ENCODE results near the gene FIG4.
"Not testable (repeated sequence)": the region's sequence is repeated elsewhere in the genome, so short reads cannot be mapped to it uniquely, and the experiment has no call there.

Gene FIG4

DNA sequence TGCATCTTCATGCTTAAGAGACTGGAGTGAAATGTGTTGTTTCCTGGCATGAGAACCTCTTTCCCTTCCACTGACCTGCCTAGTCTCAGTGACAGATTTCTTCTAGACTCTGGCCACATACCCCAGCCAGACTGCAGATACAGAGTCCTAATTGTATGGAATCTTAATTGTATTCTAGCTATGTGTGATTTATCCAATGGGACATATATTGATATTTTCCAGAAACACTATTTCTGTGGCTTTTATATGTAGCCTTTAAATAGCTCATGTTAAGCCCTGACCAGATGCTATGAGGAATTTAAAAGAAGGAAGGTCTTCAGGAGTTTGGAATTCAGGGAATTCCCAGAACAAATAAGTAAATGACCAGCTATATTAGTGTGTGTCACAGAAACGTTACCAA, 99.0 kb downstream of the FIG4 start:
- no peak overlapping the region for H3K27ac ChIP-seq
- DNase-seq (ENCODE audit: low read depth, low spot score), result no peak

DNA sequence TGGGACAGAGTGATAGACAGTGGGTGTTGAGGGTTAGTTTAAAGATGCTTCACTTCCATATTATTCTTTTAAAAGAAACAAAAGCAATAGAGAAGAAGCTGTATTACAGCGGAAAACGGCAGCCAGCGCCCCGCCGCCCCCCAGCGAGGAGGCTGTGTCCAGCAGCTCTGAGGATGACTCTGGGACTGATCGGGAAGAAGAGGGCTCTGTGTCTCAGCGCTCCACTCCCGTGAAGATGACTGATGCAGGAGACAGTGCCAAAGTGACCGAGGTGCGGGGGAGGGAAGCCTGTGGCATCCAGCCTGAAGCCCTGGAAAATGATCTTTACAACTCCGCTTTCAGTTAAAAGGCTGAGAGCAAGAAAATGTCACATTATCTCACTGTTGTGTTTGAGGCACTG, 100.2 kb downstream of the FIG4 start:
- no peak overlapping the region for H3K27ac ChIP-seq
- DNase-seq (ENCODE audit: low read depth, low spot score), result no peak

DNA sequence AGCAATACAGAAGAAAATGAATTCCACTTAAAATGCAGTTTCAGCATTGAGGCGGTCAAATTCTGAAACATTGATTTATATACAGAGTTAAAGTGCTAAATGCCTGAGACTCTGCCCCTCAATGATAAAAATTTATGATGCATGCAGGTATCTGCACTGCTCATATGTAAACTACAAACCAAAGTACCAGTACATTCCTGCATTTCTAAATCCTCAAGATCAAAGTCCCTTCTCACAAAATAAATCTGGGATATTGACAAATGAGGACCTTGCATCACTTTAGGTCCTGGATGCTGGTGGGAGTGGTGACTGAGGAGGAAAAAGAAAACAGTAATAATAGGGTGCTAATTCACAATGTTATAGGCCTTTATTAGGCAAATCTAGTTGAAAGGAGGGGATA, 101.9 kb downstream of the FIG4 start:
- no peak for DNase-seq (ENCODE audit: low read depth, low spot score)
- peak overlapping the region; percentile 84 for H3K27ac ChIP-seq

DNA sequence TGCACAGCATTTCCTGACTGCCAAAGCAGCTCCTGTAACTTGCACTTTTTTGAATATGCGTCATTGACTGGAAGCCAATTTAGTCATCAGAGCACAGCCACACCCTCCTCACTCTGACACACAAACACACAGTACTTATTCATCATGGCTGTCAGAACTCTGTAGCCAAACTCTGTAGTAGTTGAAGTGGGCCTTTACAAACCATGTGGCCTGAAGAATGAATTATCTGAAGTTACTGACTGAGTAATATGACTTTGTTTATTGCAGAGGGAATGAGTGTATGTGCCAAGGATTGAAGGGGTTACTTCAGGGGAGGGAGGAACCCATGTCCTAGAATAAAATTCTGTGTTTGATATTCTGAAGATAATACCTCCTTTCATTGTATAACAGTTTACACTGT, 102.7 kb downstream of the FIG4 start:
- peak overlapping the region; percentile 84 for H3K27ac ChIP-seq
- peak; percentile 88 for DNase-seq (ENCODE audit: low read depth, low spot score)

DNA sequence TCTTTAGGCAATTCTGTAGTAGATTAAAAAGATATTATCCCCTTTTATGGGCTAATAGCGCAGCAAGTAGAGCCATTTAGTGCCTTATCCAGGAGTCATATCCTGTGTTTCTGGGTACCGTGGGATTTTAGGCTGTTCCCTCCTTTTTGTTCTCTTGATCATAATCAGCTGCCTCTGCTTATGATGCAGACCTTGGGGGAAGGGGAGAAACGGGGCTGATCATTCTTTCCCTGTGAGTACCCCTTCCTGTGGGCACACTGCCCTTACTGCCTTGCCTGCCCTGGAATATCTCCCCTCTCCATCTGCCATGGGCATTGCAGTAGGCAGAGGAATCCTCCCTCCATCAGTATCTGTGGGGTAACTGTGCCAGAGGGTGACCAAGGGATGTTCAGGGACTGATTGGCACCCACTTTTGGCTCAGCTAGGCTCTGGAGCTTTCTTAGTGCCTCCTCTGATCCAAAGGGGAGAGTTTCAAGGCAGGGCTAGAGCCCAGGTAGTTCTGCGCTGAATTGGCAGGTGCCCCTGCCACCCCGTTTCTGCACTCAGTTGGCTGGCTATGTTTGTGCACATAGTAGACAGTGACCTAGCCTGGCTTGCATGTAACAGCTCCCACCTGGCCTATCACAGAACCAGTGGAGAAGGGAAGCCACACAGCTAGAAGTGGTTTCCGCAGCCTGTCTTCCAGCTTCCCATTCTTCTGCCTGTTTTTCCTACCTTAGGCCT, 103.3 kb downstream of the FIG4 start:
- peak; percentile 36 for DNase-seq (ENCODE audit: low read depth, low spot score)
- peak overlapping the region; percentile 84 for H3K27ac ChIP-seq

DNA sequence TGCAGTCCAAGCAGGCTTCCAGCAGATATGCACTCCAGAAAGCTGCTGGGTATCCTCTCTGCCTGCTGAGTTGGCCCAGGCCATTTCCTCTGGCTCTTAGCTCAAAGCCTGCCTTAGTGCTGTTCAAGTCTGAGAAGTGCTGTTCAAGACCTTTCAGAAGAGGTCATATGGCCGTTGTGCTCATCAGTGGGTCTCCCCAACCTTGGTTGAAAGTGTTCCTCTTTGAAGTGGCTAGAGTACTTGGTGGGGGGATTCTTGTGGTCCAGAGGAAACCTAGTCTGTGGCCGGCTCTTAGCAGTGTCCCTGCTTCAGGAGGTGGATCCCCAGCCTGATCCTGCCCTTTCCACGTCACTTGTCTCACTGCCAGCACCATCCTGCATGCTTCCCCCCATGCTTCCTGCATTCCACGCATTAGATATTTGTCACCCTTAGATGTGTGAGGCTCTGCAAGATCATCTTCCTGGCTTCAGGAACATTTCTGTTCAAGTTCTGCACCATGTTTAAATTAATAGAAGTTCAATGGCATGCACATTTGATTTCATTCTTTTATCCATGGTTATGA, 105.0 kb downstream of the FIG4 start:
- H3K27ac ChIP-seq, result no peak overlapping the region
- no peak for DNase-seq (ENCODE audit: low read depth, low spot score)

DNA sequence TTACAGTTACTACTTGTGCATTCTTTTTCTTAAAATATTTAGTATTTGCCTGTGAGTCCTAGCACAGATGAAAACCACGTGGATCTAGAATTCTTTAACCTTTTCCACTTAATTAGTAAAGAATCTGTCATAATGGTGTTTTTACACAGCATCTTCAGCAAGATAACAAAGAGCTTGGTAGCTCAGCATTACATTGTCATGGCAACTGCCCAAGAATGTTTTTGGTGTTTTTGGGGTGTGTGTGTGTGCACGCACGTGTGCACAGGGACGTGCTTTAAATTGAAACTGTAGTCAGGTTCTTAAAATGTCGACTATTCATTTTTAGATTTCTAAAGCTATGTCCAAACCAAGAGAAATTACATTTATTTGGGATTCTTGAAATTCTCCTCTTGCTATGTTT, 108.0 kb downstream of the FIG4 start:
- DNase-seq (ENCODE audit: low read depth, low spot score), result no peak

DNA sequence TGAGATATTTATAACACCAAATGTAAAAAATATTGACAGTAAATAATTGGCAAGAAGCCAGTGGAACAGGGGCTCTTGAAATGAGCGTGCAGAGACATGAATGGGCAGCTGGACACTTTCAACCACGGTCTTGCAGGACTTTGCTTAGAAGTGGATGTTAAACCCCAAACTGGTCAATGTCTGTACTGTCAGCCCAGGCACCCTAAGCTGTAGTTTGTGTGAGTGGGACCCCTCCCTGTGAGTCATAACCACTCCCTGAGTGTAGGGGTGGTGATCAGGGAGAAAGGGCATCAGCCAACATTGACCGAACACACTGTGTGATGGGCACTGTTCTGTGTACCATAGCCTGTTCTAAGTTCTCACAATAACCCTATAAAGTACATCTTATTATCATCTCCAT, 108.6 kb downstream of the FIG4 start:
- H3K27ac ChIP-seq, result no peak overlapping the region

More for the DNA sequence above, 108.0 kb downstream of the FIG4 start:
- no peak overlapping the region for H3K27ac ChIP-seq

DNA sequence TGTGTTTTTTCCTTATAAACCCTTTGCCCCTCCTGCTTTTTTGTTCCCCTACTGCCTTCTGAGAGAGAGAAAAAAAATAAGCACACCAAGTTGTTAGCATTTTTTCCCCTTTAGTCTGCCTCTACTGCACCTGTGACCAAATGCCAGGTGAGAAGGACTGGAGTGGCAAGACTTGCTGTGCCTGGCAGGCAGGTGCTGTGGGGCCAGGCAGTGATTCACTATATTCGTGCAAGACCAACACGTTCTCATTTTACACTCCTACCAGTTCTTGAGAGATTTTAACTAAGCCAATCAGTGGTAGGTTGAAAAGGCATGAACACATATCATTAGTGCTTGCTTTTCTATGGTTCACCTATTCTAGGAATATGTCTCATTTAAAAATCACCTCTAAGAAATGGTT, 109.7 kb downstream of the FIG4 start:
- no peak overlapping the region for H3K27ac ChIP-seq
- DNase-seq (ENCODE audit: low read depth, low spot score), result no peak

More for the DNA sequence above, 108.6 kb downstream of the FIG4 start:
- no peak for DNase-seq (ENCODE audit: low read depth, low spot score)

DNA sequence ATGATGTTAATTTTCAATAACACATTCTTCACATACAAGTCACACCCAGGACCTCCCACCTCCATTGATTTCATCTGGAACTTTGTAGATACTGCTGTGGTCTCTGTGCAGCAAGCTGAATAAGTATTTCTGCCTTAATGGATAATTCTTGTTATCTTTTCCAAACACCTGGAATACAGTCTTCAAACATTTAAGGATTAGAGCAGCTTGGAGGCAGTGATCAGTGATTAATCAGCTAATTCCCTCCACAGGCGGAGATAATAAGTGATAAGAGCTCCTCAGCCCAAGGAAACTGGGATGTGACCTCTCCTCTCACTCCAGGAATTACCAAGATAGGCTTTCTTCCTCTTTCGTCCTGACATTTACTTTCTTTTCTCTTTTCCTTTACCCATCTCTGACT, 110.7 kb downstream of the FIG4 start:
- H3K27ac ChIP-seq, result no peak overlapping the region
- no peak for DNase-seq (ENCODE audit: low read depth, low spot score)

DNA sequence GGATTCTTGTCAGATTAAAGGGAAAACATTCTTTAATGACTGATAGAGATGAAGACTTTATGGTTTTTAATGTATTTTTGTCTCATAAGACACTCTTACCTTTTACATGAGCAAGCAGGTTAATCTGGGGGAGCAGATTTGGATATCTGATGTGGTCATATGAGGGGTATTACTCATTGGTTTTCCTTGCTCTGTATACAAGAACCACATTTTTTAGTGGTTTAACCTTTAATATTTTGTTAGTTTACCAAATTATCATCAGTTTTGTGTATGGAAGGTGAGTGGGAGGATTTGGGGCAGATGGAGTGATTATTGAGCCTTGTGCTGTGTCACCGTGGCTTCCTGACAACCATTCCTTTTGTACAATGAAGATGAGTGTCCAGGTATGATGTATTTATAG, 112.9 kb downstream of the FIG4 start:
- no peak for DNase-seq (ENCODE audit: low read depth, low spot score)

DNA sequence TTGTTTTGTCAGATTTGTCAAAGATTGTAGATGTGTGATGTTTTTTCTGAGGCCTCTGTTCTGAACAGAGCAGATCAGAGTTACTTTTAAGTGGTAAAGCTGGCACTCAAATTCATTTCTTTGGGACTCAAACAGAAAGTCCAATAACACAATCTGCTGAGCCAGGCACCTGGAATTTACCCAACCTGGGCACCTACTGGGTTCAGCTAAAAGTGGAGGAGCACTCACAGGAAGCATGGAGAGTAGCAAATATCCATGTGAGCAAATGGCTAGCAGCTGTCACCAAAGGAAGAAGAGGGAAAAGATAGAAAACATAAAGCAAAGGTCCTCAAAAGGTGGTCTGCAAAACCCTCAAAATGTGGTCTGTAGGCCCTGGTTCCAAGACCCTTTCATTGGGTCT, 116.8 kb downstream of the FIG4 start:
- H3K27ac ChIP-seq, result no peak overlapping the region
- no peak for DNase-seq (ENCODE audit: low read depth, low spot score)

More for the DNA sequence above, 112.9 kb downstream of the FIG4 start:
- H3K27ac ChIP-seq, result no peak overlapping the region

DNA sequence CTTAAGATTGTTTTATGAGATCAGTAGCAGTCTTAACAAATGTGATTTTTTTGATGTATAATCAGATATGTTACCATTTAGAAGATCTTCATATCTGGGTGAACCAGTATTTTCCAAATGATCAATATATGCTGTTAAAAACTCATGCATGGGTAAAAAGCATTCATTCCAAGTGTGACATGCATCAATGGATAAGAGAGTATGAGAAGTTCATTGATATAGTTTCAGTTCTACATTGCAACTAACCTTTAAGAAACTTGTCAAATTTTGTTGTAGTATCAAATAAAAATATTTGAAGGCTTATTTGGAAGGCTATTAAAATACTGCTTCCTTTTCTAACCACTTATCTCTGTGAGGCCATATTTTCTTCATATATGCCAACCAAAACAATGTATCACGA, 117.7 kb downstream of the FIG4 start:
- no peak overlapping the region for H3K27ac ChIP-seq
- DNase-seq (ENCODE audit: low read depth, low spot score), result no peak

DNA sequence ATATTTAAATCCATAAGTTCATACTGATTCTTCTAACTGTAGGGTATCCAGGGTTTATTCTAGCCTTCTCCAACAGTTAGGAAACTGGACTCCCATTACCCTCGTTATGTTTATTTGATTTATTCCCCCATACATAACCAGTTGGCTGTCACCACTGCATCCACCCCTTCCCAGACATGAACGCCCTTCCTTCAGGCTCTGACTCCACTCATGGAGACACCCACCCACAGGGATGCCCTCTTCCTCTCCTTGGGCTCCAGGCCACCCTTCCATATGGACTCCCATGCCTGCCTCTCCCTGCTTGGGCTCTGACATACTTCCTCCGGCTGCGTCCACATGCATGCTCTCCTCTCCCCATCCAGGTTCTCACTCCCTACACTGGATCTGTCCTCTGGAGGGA, 124.0 kb downstream of the FIG4 start:
- H3K27ac ChIP-seq, result no peak overlapping the region
- DNase-seq (ENCODE audit: low read depth, low spot score), result no peak

DNA sequence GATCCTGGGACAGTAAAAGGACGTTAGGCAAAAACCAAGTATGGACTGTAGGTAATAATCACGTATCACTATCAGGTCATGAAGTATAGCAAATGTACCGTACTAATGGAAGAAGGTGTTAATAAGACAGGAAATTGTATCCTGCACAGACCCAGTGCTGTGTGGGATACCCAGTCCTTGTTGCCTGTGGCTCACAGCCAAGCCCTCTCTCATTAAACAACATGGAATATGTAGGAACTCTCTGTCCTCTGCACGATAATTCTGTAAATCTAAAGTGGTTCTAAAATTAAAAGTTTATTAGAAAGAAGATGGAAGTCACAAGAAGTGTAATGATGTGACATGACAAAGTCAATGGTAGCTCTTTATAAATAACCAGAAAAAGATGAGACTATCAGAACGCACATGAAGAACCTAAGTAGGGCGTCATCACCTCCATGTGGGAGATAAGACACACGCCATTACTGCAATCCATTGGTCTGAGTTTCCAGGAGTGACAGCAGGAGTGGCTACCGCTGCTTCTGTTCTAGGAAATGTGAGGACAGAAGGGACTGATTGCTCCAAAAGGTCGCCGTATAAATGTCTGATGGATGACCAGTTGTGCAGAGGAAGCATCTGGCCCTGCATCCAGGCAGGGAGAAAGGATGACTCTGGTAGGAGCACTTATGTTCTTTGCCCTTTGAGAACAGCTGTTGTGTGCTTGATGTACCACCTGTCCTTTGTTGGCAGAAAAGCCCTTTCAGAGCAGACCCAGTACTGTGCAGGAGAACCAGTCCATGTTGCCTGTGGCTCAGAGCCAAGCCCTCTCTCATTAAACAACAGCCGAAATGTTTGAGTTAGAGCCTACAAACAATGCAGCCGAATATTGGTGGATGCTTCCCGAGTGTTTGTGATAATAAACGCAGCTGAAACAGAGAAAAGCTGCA, 125.6 kb downstream of the FIG4 start:
- DNase-seq (ENCODE audit: low read depth, low spot score), result no peak
- no peak overlapping the region for H3K27ac ChIP-seq

DNA sequence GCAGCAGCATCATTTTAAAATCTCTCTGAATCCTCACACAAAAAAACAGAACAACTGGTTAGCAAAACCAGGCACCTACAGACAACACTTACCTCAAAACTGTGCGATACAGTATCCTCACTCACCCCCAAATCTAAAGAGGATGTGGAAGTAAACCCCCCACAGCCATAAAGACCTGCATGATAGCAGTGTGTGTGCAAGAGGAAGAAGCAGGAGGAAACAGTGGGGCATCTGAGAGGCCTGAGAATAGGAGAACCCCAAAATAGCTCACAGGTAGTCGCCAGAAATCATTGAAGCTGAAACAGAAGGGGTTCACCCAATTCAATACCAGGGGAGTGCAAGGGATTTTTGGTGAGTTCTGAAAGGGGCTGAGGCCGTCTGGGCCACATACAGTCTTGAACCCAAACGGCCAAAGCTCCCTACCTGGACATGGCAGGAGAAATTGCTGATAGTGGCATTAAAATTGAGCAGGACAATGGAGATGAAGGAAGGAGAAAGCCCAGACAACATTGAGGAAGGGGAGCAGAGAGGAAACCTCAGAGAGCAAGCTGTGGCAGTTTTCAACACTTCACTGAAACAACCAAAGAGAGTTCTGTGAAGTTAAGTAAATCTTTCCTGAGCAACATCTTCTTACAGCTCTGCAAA, 129.7 kb downstream of the FIG4 start:
- no peak for DNase-seq (ENCODE audit: low read depth, low spot score)
- H3K27ac ChIP-seq, result no peak overlapping the region

DNA sequence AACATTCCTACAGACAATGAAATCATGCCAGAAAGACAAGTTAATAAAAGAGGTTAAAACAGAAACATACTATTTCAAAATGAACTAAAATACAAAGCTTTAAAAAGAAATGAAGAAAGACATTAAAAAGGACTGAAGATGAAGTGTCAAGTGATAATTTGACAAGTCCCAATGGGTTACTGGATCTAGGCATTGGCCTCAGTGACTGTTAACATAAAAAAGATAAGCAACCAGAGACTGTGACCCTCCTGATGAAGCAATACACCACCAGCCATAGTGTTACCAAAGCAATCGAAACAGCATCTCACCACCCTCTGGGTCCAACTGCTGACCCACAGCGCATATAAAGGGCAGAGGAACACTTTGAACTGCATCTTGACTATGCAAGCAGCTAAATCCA, 130.3 kb downstream of the FIG4 start:
- no peak overlapping the region for H3K27ac ChIP-seq
- no peak for DNase-seq (ENCODE audit: low read depth, low spot score)

DNA sequence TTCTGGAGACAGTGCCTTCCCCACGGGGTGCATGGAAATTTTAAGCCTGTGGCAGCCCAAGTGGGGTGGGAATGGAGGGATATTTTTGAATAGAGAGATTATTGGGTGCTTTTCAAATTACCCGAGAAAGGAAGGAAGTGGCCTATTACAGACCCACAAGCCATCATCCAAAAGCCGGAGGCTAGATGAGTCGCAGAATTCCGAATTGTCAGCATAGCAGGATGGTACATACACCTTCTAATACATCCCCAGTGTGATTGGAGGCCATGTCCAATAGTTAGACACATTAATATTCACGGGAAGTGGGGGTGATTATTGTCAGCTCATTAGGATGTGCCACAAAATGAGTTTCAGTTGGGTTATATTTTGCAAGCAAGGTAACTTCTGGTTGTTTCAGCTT, 133.0 kb downstream of the FIG4 start:
- no peak for DNase-seq (ENCODE audit: low read depth, low spot score)

DNA sequence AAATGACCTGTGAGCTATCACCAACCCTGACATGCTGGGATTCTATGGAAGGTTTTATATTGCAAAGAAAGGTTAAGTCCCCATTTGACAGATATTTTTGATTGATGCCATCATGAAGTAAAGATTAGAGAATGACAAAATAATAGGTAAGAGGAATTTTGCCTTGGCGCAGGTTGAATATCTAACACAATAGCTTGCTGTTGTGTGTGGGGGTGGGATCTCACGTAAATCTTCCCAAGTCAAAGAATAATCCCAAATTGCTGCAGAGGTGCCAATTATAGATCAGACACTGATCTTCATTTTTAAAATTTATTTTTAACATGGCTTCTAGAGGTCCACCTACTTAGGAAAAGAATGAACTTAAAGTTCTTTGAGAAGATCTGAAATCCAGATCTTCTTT, 135.5 kb downstream of the FIG4 start:
- DNase-seq (ENCODE audit: low read depth, low spot score), result no peak
- H3K27ac ChIP-seq, result no peak overlapping the region

More for the DNA sequence above, 133.0 kb downstream of the FIG4 start:
- no peak overlapping the region for H3K27ac ChIP-seq

DNA sequence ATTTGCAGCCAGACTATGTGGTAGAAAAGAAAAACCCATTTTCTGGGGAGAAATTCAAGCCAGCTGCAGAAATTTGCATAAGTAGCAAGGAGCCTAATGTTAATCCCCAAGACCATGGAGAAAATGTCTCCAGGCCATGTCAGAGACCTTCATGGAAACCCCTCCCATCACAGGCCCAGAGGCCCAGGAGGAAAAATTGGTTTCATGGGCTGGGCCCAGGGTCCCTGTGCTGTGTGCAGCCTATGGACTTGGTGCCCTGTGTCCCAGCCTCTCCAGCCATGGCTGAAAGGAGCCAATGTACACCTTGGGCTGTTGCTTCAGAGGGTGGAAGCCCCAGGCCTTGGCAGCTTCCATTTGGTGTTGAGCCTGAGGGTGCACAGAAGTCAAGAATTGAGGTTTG, 140.3 kb downstream of the FIG4 start:
- H3K27ac ChIP-seq; DNase-seq (ENCODE audit: low read depth, low spot score): not testable (repeated sequence)

DNA sequence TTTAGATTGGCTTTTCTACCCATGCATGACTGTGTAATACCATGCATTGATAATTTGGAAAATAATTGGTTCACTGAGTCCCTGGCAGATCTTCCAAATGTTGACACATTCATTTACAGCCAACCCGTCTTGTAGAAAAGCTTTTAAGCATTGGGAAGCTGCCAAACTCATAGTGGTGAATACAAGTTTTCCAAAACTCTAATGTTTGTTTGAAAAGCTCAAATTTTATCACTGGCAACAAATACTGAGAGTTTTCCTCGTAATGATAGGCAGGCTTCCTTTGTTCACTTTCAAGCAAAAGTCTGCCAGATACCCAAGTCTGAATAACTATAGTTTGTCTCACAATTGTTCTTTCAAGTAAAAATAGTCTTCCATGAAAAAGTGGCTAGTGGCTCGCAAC, 143.0 kb downstream of the FIG4 start:
- H3K27ac ChIP-seq, result no peak overlapping the region
- no peak for DNase-seq (ENCODE audit: low read depth, low spot score)
